Neutrophil (primary cell): ENCODE results near the gene PTPRB.

ENCODE experiments used
- H3K27ac ChIP-seq: fragments of 200-600 bp; sonication (generic); 2 replicates; pipeline ENCODE4 v1.5.1; 2016; ENCODE audit warnings: mild to moderate bottlenecking, moderate library complexity
- H3K27me3 ChIP-seq: fragments of 200-600 bp; sonication (generic); 2 replicates; pipeline ENCODE4 v1.6.0; 2016; ENCODE audit warnings: mild to moderate bottlenecking
- H3K36me3 ChIP-seq: fragments of 200-600 bp; sonication (generic); 2 replicates; pipeline ENCODE4 v1.5.1; 2017
- H3K4me1 ChIP-seq, 2 experiments: fragments of 200-600 bp in 1 of 2; sonication (generic) in 1 of 2; 1 replicate in 1 of 2; 2 replicates in 1 of 2; pipeline versions ENCODE4 v1.5.1 to v1.6.1; 2013 to 2016; ENCODE audit warnings: low read depth in 1 of 2, low read length in 1 of 2, mild to moderate bottlenecking in 1 of 2, moderate library complexity in 1 of 2; ENCODE audit not compliant: control insufficient read depth in 1 of 2, insufficient read depth in 1 of 2
- H3K4me3 ChIP-seq, 2 experiments: fragments of 200-600 bp in 1 of 2; sonication (generic) in 1 of 2; 1 replicate in 1 of 2; 2 replicates in 1 of 2; pipeline ENCODE4 v1.5.1; 2013 to 2016; ENCODE audit warnings: low read depth in 1 of 2, low read length in 1 of 2, mild to moderate bottlenecking in 1 of 2, moderate library complexity in 1 of 2
- H3K9me3 ChIP-seq: fragments of 200-600 bp; sonication (generic); 2 replicates; pipeline ENCODE4 v1.5.1; 2016
- TF ChIP-seq, protein P1 (sequence below): fragments of 200-600 bp; sonication (generic); IDR thresholded peaks from 2 replicates; pipeline ENCODE4 v1.5.1; 2016; ENCODE audit warnings: antibody characterized with exemption

PTPRB gene

GRCh38 chr12:70652451-70652850 lies 15.2 kb upstream of the PTPRB start:
- no peaks in the 10 kb centered on the region for H3K9me3 ChIP-seq
- no peak overlapping the region for H3K27ac ChIP-seq
- no peak overlapping the region for H3K4me3 ChIP-seq
- no peaks in the 10 kb centered on the region for H3K4me1 ChIP-seq
- H3K27me3 ChIP-seq, result no peaks in the 10 kb centered on the region
- no peaks in the 10 kb centered on the region for H3K36me3 ChIP-seq
- TF ChIP-seq, protein P1, sequence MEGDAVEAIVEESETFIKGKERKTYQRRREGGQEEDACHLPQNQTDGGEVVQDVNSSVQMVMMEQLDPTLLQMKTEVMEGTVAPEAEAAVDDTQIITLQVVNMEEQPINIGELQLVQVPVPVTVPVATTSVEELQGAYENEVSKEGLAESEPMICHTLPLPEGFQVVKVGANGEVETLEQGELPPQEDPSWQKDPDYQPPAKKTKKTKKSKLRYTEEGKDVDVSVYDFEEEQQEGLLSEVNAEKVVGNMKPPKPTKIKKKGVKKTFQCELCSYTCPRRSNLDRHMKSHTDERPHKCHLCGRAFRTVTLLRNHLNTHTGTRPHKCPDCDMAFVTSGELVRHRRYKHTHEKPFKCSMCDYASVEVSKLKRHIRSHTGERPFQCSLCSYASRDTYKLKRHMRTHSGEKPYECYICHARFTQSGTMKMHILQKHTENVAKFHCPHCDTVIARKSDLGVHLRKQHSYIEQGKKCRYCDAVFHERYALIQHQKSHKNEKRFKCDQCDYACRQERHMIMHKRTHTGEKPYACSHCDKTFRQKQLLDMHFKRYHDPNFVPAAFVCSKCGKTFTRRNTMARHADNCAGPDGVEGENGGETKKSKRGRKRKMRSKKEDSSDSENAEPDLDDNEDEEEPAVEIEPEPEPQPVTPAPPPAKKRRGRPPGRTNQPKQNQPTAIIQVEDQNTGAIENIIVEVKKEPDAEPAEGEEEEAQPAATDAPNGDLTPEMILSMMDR, result no peak

DNA sequence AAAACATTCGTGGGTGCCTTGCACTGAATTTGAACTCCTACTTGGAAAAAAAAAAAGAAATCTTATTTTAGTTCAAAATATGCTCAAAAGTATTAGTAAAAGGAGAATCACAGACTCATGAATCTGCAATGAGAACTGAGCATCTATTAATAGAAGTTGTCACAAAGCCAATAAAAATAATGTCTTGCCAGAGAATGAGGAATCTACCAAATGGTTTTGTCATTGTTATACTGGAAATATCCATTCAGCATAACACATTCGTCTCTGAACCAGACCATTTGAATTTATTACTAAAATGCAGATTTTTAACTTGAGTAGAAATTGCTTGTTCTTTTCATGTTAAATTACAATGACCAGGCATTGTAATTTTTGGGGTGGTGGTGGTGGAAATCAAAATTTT lies 11.6 kb upstream of the PTPRB start:
- H3K4me1 ChIP-seq, result no peaks in the 10 kb centered on the region
- TF ChIP-seq, protein P1, result no peak
- H3K4me3 ChIP-seq, result no peak overlapping the region
- no peaks in the 10 kb centered on the region for H3K9me3 ChIP-seq
- H3K36me3 ChIP-seq, result no peaks in the 10 kb centered on the region
- peaks cover 20% of the 10 kb centered on the region for H3K27me3 ChIP-seq
- H3K27ac ChIP-seq, result no peak overlapping the region

DNA sequence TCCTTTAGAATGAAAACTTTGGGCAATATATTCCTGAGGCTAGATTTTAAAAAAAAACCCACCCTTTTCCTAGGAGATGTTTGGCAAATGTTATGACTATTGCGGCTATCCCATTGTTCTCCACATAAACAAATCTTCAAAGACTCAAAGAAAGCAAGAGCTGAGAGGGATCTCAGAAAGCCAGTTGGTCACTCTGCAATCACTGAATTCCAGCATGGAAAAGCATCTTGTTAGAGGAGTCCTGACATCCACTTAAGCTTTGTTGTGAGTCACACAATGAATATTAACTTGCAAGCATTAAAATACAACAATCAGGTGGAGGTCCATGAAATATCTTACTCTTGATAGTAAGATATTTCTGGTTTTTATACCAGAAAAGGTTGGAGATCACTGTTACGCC lies 11.0 kb upstream of the PTPRB start:
- H3K27me3 ChIP-seq, result peaks cover 20% of the 10 kb centered on the region
- TF ChIP-seq, protein P1, result no peak
- H3K27ac ChIP-seq, result no peak overlapping the region
- H3K4me3 ChIP-seq, result no peak overlapping the region
- H3K36me3 ChIP-seq, result no peaks in the 10 kb centered on the region
- H3K9me3 ChIP-seq, result no peaks in the 10 kb centered on the region
- H3K4me1 ChIP-seq, result no peaks in the 10 kb centered on the region

- no peaks in the 10 kb centered on the region for H3K4me1 ChIP-seq
- no peak overlapping the region for H3K4me3 ChIP-seq
- no peaks in the 10 kb centered on the region for H3K36me3 ChIP-seq
- H3K27ac ChIP-seq, result no peak overlapping the region
- TF ChIP-seq, protein P1, result no peak
- peaks cover 20% of the 10 kb centered on the region for H3K27me3 ChIP-seq
- H3K9me3 ChIP-seq, result no peaks in the 10 kb centered on the region
Observed at GRCh38 chr12:70646850-70647249, 9.6 kb upstream of the PTPRB start.

GRCh38 chr12:70645494-70646317 lies 8.5 kb upstream of the PTPRB start:
- no peaks in the 10 kb centered on the region for H3K4me1 ChIP-seq
- H3K36me3 ChIP-seq, result no peaks in the 10 kb centered on the region
- no peak overlapping the region for H3K27ac ChIP-seq
- H3K4me3 ChIP-seq, result no peak overlapping the region
- TF ChIP-seq, protein P1, result no peak
- H3K9me3 ChIP-seq, result no peaks in the 10 kb centered on the region
- peaks cover 20% of the 10 kb centered on the region for H3K27me3 ChIP-seq
